NCI-H2196 treated with DMSO at 0.1 percent for 48 hours (cell line): ENCODE results near the gene CCNI2.

Experiments
- DNase-seq: peaks from one replicate; lab custom pipeline; 2025; ENCODE audit not compliant: unreplicated experiment; lab: John Stamatoyannopoulos, UW

The CCNI2 gene

GRCh38 chr5:132764671-132765238 is 17.5 kb downstream of the CCNI2 start:
- no peak for DNase-seq

DNA sequence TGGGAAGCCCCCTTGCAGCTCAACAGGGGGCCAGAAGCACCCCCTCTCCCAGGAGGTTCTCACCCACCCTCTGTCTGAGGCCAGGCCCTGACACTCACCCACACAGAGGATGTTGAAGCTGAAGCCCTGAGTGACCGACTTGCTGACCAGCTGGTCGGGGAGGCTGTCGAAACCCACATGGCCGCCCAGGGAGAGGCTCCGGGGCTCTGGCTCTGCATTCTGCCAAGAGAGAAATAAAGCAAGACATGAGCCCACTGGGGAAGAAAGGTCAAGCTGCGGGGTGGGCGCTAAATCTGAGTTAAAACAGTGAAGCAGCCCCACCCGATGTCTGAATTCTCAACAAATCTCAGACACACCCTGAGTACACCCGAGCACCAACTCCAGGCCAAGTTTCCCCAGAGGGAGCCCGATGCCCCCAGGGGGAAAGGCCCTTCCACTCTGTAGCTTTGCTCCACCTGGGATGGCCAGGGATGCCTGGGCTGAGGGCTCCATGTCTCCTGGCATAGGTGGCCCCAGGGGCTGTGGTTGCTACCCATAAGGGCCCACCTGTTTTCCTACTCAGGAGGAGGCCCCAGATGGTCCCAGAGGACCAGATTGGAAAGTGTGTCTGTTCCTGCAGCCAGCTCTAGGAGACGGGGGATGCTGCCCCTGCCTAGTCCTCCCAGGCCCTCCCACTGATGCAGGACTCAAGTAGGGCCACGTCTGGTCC is 18.2 kb downstream of the CCNI2 start:
- no peak for DNase-seq

DNA sequence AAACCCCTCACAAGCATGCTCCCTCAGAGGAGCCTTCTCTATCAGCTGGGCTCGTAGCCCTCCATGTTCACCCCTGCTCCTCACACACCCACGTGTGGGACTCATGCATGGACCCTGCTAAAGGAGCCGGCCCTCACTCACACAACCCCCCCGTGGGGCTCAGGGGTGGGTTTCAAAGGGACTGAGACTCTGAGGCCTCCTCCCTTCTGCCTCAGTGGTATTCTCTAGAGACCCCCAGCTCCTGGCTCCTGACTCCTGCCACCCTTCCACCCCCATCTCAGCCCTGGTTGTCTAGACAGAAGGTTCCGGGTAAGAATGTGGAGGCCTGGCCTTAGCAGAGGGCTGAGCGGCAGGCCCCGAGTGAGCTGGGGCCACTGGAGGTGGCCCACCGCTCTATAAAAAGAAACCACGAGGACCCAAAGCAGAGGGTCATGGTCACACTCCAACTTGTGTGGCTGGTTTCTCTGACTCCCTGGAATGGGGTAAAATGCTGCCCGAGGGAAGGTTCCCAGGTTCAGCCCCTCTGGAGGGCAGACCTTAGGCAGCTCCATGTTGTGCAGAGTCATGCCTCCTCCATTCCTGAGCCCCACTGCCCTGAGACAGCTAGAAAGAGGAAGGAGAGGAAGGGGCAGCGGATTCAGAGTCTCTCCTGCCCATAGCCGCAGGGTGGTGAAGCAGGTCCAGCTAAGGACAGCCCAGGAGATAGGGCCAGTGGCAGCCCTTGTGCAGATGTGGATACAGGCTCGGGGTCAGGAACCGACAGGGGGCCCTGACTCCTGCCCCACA is 19.0 kb downstream of the CCNI2 start:
- DNase-seq: no peak

DNA sequence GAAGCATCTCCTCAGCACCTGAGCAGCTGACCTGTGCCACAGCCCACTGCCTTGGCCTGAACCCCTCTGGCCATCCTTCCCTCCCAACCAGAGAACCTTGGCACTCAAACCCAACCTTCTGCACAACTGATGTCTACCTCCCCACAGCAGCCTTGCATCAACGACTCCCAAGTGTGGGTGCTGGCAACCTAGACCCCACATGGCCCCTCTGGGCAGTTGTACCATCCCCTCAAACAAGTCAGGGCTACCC is 19.5 kb downstream of the CCNI2 start:
- DNase-seq: no peak

GRCh38 chr5:132767150-132767549 is 19.9 kb downstream of the CCNI2 start:
- DNase-seq: no peak

GRCh38 chr5:132768485-132768868 is 21.3 kb downstream of the CCNI2 start:
- no peak for DNase-seq

- DNase-seq: no peak
Measured at GRCh38 chr5:132770476-132771159, 23.4 kb downstream of the CCNI2 start.

DNA sequence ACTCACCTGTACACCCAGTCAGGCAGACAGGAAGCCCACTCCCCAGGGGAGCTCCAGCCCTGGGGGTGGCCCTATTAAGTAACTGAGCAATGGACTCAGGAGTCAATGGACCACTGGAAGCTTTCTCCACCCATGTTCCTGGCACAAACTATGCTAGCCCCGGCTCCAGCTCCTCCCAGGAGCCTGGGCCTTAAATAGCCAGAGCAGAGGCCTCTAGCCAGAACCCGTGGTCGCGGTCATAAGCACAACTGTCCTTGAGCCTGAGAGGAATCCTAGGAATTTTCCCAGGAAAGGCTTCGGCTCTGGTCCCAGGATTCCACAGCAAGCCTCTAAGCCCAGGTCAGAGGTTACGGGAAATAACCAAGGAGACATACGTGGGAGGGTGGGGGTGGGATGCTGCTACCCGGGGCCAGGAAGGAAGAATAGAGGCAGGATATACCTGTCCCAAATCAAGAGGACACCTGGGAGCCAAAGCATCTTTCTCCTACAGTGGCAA is 24.3 kb downstream of the CCNI2 start:
- DNase-seq: no peak

GRCh38 chr5:132772291-132773070 is 25.3 kb downstream of the CCNI2 start:
- no peak for DNase-seq

- DNase-seq: no peak
Measured at GRCh38 chr5:132773114-132773513, 25.9 kb downstream of the CCNI2 start.

DNA sequence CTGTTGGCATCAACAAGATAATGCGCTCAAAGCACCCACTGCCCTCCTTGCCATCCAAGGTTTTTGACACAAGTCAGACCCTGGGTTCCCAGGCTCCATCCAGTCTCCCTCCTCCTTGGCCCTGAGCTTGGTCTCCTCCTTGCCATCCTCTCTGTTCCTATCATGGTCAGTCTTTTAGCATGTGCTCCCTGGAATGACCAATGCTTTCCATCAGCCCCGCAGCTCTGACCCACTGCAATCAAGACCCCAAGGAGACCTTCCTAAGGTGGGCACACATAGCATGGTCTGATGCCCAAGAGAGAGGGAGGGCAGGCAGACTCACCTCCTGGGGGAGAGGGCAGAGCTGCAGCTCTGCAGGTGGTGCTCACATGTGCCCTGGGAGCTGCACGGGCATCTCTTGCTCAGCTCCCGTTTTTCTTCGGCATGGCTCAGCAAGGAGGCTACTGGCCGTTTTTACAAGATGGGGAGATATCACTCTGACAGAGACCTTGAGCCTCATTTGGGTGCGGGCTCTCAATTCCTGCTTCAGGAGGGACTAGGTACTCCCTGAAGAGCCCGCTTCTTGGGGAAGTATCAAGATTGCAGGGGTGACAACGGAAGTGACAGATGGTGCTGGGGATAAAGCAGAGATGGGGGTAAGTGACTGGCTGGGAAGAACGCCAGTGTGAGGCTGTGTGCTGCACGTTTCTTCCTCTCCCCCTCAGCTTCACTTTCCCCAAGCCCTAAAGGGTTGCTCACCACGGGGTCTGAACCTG is 26.6 kb downstream of the CCNI2 start:
- DNase-seq: no peak

GRCh38 chr5:132774406-132774805 is 27.2 kb downstream of the CCNI2 start:
- no peak for DNase-seq

DNA sequence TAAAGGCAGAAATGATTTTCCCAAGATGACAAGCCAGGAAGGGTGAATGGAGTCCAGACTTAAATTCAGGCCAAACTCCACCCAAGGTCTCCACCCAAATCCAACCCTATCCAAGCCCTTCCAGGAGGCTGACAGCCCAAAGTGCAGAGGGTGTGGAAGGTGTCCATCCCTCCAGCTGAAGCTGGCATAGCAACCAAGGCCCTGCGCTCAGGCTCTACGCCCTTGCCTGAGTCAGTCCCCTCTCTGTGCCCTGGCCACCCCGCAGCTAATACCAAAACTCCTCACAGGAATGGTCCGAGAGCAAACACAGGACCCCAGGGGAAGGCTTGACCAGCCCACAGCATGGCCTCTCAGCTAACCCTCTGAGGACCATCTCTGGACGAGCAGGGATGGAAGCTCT is 27.7 kb downstream of the CCNI2 start:
- DNase-seq: no peak

- DNase-seq: no peak
Measured at GRCh38 chr5:132775476-132775961, 28.3 kb downstream of the CCNI2 start.

- DNase-seq: no peak
Measured at GRCh38 chr5:132776131-132776937, 29.1 kb downstream of the CCNI2 start.

GRCh38 chr5:132776938-132777208 is 29.6 kb downstream of the CCNI2 start:
- DNase-seq: no peak

DNA sequence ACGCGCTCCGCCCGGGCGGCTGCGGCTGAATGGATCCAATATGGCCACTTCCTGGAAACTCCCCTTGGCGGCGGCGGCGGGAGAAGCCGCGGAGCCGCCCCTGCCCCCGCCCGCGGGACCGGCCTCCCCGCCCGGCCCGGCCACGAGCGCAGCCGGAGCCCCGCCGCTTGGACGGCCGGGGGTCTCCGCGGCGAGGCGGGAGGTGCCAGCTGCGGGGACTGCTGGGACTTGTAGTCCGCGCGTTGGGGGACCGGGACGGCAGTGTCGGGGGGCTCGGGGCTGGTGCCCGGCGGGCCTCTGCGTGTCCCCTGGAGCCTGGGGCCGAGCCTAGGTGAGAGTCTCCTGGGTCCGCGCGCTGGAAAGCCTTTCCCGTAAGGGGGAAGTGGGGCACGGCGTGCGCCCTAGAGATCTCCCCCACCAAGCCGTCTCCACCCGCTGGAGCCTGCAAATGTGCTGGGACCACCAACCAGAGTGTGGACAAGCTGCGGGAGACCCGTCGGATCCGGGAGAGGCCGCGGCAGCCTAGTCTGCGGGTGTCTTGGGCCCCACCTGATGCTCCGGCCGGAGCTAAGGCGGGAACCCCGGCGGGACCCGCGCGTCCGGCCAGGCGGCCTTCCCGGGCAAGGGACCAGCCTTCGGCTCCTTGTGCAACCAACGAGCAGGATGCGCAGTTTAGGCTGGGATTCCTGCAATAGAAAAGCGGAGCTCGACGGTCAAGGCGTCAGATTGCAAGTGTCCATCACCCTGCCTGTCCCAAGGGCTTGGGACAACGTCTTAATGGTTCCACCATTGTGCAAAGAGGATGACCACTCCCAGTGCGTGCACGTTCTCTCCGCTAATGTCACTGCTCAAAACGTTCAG is 30.2 kb downstream of the CCNI2 start, which contains the start of gene SEPTIN8:
SEPTIN8 (minus strand) TSS at position 31 of the 861 bp plus-strand sequence. CDS start 102 bp downstream, outside the sequence.
- DNase-seq: no peak

- no peak for DNase-seq
Measured at GRCh38 chr5:132778129-132778528, 30.9 kb downstream of the CCNI2 start.
